GM12801 (cell line): ENCODE measurements around the gene ITGB1BP1.

Experiments
- TF ChIP-seq, protein P1 (sequence below): IDR thresholded peaks from one replicate; pipeline ENCODE4 v1.5.1; 2011; ENCODE audit warnings: control low read depth; ENCODE audit not compliant: insufficient read length; ENCODE audit errors: extremely low read depth

Gene ITGB1BP1

DNA sequence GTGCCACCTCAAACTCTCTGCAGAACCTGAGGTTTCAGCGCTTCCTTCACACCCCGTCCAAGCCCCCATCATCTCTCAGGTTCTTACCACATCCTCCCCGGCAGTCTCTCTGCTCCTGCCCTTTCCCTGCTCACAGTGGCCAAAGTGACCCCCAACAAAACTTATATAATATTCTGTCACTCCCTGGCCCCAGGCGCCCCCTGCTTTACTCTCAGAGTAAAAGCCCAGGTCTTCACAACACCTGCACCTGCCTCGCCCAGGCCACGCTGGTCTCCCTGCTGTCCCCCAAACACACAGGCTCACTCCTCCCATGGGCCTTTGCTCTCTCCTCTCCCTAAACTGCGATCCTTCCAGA lies 6.4 kb downstream of the ITGB1BP1 start:
- TF ChIP-seq, protein P1, sequence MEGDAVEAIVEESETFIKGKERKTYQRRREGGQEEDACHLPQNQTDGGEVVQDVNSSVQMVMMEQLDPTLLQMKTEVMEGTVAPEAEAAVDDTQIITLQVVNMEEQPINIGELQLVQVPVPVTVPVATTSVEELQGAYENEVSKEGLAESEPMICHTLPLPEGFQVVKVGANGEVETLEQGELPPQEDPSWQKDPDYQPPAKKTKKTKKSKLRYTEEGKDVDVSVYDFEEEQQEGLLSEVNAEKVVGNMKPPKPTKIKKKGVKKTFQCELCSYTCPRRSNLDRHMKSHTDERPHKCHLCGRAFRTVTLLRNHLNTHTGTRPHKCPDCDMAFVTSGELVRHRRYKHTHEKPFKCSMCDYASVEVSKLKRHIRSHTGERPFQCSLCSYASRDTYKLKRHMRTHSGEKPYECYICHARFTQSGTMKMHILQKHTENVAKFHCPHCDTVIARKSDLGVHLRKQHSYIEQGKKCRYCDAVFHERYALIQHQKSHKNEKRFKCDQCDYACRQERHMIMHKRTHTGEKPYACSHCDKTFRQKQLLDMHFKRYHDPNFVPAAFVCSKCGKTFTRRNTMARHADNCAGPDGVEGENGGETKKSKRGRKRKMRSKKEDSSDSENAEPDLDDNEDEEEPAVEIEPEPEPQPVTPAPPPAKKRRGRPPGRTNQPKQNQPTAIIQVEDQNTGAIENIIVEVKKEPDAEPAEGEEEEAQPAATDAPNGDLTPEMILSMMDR: no peak

DNA sequence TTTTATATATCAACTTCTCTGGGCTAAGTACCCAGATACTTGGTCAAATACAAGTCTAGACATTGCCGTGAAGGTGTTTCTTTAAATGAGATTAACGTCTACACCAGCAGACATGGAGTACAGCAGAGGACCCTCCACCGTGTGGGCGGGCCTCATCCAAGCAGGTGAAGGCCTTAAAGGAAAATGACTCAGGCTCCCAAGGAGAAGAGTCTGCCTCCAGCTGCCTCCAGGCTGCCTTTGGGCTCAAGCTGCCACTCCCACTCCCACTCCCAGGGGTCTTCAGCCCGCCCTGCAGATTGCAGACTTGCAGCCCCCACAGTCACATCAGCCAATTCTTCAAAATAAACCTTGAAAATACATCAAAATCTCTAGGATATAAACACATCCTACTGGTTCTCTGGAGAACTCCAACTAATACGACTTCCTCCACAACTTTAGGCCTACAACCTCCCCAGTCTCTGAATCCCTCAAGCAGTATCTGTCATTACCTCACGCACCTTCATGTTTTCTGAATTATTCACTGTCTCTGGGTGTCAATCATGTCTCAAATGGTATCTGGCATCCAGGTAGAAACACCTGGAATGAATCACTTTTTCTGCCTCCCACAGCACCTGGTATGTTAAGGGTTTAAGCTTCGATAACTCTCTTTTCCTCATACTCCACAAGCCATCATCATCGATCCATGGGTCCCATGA lies 6.9 kb downstream of the ITGB1BP1 start:
- TF ChIP-seq, protein P1: no peak

DNA sequence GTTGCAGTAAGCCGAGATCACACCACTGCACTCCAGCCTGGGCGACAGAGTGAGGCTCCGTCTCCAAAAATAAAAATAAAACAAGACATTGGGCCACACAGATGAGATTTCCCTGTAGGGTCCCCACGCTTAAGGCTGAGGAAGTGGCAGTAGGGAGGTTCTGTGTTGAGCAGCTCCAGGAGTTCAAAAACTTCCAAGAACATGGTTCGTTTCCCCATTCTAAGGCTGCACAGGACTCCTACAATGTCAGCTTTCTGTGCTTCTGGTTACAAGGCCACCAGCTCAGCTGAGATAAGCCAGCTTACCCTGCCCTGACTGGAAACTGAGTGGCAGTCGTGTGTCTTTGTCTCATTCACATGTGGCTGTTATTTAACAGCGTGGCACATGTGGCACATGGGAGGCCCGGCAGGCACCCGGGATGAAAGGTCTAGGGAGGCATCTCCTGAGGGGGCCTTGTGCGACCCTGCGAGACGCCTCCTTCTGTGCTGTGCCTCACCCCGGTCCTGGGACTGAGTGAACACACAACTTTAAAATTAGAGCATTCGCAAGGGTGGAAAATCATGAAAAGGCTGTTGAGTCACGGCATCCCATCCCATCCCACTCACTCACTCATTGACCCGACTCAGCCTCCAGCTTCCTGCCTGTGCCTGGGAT lies 7.7 kb downstream of the ITGB1BP1 start:
- TF ChIP-seq, protein P1: no peak

DNA sequence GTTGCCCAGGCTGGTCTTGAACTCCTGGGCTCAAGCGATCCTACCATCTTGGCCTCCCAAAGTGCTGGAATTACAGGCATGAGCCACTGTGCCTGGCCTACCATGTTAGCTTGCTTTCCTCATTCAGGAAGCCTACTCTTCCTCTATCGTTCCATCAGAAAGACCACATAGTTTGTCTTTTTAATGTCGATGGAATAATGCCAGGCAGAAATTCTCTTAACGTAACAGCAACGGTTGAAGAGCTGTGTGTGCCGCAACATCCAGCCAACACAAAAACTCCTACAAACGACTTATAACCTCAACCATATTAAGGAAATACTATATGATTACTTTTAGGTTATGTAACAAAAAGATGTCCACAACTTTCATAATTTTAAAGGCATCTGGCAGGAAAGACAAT lies 10.5 kb downstream of the ITGB1BP1 start:
- TF ChIP-seq, protein P1: no peak

DNA sequence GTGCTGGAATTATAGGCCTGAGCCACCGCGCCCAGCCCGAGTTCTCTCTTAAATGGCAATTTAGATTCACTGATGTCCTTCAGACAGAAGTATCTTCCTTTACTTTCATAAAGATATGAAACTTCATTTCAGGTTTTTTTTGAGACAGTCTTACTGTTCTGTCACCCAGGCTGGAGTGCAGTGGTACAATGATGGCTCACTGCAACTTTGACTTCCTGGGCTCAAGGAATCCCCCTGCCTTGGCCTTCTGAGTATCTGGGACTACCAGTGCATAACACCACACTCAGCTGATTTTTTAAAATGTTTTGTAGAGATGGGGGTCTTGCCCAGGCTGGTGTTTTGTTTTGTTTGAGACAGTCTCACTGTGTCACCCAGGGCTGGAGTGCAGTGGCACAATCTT lies 13.2 kb downstream of the ITGB1BP1 start:
- TF ChIP-seq, protein P1: no peak

DNA sequence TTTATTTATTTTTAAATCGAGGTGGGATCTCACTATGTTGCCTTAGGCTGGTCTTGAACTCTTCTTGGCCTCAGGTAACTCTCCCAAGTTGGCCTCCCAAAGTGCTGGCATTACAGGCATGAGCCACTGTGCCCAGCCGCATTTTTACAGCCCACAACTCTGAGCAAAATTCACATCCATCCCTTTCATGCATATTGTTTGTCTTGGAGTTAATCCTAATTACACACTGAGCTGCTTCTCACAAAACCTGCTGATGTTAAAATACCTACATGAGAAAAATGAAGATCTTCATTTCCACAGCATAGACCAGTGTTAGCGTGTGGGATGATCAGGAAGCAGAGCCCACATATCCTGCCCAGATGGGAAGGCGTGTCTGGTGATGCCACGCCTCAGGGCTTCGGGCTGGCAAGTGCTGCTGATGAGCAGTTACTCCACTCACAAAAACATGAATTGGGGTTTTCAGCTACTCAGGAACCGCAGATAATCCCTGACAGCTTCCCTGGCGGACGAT lies 14.6 kb downstream of the ITGB1BP1 start:
- TF ChIP-seq, protein P1: no peak

DNA sequence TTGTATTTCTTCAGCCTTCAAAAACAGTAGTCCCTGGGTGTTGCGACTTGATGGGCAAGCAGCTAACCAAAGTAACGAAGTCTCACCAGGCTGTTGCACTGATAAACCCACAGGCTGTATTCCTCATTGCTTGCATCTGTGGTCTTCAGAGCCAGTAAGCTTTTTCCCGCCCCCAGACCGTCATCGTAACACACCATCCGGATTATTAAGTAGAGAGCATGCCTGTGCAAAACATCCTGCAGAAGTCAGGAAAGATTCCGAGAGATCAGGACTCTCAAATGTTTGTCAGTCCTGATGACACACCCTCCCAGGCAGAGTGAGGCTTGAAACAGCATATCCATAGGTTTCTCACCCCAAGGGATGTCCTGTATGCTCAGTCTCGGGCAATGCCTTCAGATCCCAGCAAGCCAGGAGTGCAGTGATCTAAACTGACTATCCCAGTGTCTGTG lies 15.9 kb downstream of the ITGB1BP1 start:
- TF ChIP-seq, protein P1: no peak
